Subcutaneous preadipocyte (primary cell): ENCODE measurements around the gene ATXN7. TPM values are rescaled to one million over a fixed set of nuclear protein-coding genes. Genes with fewer than 3 reads are reported as not detected.

Experiments
- small RNA-seq: library from RNA; depleted of rRNA; stranded (forward); fragments of <200 nt; gene quantifications from one replicate; pipeline ENCODE3, GENCODE V24; 2012
- total RNA-seq: library from RNA; depleted of rRNA; stranded (reverse); fragments of >200 nt; gene quantifications from 2 replicates; pipeline ENCODE4 v1.2.3, GENCODE V29; 2012

Gene ATXN7
- total RNA-seq = 12.9 and 19.5 TPM in 2 replicates

GRCh38 chr3:63863150-63864007 is at the start of gene ATXN7, which contains the start of gene THOC7:
Gene ATXN7 (plus strand): TSS chr3:63863867. CDS start chr3:63912599, 48,732 bp downstream.
Gene THOC7 (minus strand): TSS chr3:63863805. CDS start chr3:63863790, 15 bp downstream.

GRCh38 chr3:63819151-63819398 is 44.6 kb upstream of the ATXN7 start, which contains the start of gene C3orf49:
Gene C3orf49 (plus strand): TSS chr3:63819299. CDS start chr3:63819472, 173 bp downstream.

GRCh38 chr3:63911873-63912767 is 48.5 kb downstream of the ATXN7 start, which contains the start of gene SCAANT1:
Gene SCAANT1 (minus strand): TSS chr3:63912383.

GRCh38 chr3:64023187-64023860 is 159.7 kb downstream of the ATXN7 start, which contains the start of gene PSMD6:
Gene PSMD6 (minus strand): TSS chr3:64023494. CDS start chr3:64023419, 75 bp downstream.

Small RNAs within 50 kb of the gene (small RNA-seq; reads per million reads assigned to genes)
- gene SCAANT1 = not detected

Other genes starting within 250 kb of the ATXN7 start
- gene SNTN, start 211.2 kb upstream of the ATXN7 start, total RNA-seq = not detected in 2 replicates
- gene C3orf49, start 44.6 kb upstream of the ATXN7 start, total RNA-seq = not detected in 2 replicates
- 41.4 and 42.3 TPM in 2 replicates for gene THOC7, start 62 bp upstream of the ATXN7 start, total RNA-seq
- not detected in 2 replicates for gene SCAANT1, start 48.5 kb downstream of the ATXN7 start, total RNA-seq
- gene PSMD6, start 159.6 kb downstream of the ATXN7 start, total RNA-seq = 75.7 and 85.0 TPM in 2 replicates